Non-pigmented ciliary epithelial cell (primary cell): ENCODE results near the gene DNAJC17.
A peak's percentile ranks its signal among the peaks of the same experiment; 100 is the strongest.

Source experiments
- DNase-seq: peaks from one replicate; pipeline ENCODE4 v3.0.0-alpha.2; 2010; ENCODE audit warnings: low read depth

The DNAJC17 gene, protein sequence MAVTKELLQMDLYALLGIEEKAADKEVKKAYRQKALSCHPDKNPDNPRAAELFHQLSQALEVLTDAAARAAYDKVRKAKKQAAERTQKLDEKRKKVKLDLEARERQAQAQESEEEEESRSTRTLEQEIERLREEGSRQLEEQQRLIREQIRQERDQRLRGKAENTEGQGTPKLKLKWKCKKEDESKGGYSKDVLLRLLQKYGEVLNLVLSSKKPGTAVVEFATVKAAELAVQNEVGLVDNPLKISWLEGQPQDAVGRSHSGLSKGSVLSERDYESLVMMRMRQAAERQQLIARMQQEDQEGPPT

GRCh38 chr15:40807028-40807887 is at the start of gene DNAJC17, which contains the start of gene ZFYVE19:
Gene DNAJC17 (minus strand): TSS chr15:40807473. CDS start chr15:40807446, 27 bp downstream.
Gene ZFYVE19 (plus strand): TSS chr15:40807089. CDS start chr15:40807590, 501 bp downstream.
- DNase-seq = peak; percentile 91

- DNase-seq = no peak
Measured at GRCh38 chr15:40856746-40857145, 49.5 kb upstream of the DNAJC17 start.

GRCh38 chr15:40855706-40856234 is 48.5 kb upstream of the DNAJC17 start:
- DNase-seq = no peak

DNA sequence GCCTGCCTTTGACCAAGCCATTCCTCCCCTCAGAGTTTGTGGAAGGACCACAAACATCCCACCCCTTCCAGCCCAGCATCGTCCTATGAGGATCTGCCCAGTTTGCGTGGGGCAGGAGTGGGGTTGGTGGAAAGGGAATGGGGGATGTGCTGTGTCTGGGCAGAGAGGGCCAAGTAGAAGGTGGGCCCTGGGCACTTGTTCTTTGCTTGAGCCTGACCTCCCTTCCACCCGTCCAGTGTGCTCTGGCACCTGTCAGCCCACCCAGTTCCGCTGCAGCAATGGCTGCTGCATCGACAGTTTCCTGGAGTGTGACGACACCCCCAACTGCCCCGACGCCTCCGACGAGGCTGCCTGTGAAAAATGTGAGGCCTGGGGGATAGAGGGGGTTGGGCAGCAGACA is 46.9 kb upstream of the DNAJC17 start:
- no peak for DNase-seq

- DNase-seq = no peak
Measured at GRCh38 chr15:40853241-40853890, 46.1 kb upstream of the DNAJC17 start.

GRCh38 chr15:40852529-40852928 is 45.3 kb upstream of the DNAJC17 start:
- DNase-seq = no peak

- no peak for DNase-seq
Measured at GRCh38 chr15:40850576-40851112, 43.4 kb upstream of the DNAJC17 start.

DNA sequence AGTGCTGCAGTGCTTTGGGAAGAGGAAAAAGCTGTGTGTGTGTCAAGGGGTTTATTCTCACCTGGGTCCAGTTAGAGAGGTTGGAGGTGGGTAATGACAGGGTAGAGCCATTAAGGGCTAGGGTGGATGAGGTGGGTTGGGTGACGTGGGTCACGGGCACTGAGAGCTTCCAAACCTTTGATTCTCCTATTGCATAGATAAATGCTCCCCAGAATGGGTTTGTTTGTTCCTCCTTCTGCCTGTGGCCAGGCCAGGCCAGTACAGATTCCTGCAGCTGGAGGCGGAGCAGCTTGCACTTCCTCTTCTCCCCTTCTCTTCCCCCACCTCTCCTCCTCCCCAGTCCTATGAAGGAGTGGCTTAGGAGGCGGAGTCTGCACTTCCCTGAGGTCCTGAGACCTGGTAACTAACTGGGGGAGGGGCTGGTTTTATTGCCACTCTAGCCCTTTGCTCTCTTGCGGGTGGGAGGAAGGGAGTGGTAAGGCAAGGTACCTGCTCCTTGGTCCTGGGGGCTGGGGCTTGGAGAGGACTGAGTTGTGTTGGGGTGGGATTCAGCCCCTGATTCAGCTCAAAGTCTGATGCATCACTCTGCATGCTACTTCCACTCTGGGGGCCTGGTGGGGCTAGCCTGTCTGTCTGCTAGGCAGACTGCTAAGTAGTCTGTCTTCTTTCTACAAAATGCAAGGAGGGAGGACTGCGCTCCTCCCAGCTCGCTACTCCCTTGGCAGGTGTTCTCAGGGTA is 40.1 kb upstream of the DNAJC17 start:
- no peak for DNase-seq

DNA sequence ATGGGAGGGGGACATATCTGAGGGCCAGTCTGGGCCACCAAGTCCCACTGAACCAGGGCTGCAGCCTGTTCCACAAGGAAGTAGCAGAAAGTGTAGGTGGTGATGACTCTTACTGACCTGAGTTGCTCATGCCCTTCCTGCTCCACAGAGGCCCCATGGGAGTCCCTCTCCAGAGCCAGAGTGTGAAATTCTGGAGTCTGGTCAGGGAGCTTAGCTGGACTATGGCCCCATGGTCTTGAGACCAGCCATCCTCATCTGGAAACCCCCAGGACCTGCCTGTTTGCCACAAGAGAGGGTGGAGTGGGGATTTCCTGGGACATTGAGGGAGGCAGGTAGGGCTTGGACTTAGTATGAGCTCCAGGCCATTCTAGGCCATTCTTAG is 39.6 kb upstream of the DNAJC17 start:
- no peak for DNase-seq

- no peak for DNase-seq
Measured at GRCh38 chr15:40845511-40846284, 38.4 kb upstream of the DNAJC17 start.

DNA sequence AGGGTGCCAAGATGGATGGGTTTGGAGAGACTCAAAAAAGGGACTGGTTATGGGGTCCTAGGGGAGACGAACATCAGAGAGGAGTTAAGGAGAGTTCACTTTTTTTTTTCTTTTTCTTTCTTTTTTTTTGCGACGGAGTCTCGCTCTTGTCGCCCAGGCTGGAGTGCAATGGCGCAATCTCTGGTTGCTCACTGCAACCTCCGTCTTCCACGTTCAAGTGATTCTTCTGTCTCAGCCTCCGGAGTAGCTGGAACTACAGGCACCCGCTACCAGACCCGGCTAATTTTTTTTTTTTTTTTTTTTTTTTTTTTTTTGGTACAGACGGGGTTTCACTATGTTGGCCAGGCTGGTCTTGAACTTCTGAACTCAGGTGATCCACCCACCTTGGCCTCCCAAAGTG is 37.8 kb upstream of the DNAJC17 start:
- DNase-seq = no peak

GRCh38 chr15:40844696-40845030 is 37.4 kb upstream of the DNAJC17 start:
- no peak for DNase-seq

DNA sequence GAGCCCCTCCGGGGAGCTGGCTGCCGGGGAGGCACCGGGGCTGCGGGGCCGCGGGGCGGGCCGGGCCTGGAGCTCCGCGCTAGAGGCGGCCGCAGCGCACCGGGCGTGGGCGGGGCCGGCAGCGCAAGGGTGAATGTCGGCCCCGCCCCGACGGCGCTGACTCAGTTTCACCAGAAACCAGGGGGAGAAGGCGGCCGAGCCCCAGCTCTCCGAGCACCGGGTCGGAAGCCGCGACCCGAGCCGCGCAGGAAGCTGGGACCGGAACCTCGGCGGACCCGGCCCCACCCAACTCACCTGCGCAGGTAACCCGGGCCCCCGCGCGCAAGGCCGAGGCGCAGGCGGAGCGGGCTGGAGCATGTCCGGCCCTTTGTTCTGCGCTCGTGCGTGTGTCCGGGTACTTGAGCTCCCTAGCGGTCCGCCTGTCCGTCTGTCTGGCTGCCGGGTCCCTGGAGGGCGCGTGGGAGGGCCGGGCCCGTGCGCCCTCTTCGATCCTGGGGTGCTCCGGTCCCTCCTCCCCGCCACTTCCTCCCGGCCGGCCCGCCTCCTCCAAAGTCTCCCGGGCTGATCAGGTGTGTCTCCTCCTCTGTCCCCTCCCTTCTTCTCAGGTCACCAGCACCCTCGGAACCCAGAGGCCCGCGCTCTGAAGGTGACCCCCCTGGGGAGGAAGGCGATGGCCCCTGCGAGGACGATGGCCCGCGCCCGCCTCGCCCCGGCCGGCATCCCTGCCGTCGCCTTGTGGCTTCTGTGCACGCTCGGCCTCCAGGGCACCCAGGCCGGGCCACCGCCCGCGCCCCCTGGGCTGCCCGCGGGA is 36.8 kb upstream of the DNAJC17 start, which contains the start of gene SPINT1:
TSS of gene SPINT1 (plus strand) at position 164 of the 811 bp plus-strand sequence. CDS start at position 671, 507 bp downstream.
- no peak for DNase-seq

DNA sequence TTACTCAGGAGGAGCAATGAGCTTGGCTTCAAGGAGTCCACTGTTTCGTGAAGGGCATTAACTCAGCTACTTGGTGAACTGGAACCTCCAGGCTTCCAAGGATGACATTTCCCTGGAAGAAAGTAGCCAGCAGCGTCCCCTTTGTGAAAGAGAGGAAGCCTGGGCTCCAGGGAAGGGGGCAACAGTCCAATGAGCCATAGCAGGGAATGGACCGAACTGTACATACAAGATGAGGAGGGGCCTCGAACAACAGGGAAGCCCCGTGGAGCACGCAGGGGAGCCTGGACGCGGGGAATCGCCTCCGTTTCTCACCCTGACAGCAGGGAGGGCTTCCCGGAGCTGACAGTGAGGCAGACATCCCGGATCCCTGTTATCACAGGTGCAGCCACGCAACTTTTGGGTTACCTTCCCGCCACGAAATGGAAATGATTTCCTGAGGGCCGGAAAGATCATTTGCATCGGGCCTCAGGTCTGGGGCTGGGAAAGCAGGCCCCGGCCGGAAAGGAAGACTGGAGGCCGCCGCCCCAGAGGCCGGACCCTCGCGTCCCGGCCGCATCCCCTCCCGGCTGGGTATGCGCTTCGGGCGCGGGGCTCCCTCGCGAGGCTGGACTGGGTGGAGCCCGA is 36.1 kb upstream of the DNAJC17 start:
- no peak for DNase-seq

GRCh38 chr15:40841741-40842140 is 34.5 kb upstream of the DNAJC17 start:
- DNase-seq = no peak

GRCh38 chr15:40838756-40839155 is 31.5 kb upstream of the DNAJC17 start:
- DNase-seq = no peak

DNA sequence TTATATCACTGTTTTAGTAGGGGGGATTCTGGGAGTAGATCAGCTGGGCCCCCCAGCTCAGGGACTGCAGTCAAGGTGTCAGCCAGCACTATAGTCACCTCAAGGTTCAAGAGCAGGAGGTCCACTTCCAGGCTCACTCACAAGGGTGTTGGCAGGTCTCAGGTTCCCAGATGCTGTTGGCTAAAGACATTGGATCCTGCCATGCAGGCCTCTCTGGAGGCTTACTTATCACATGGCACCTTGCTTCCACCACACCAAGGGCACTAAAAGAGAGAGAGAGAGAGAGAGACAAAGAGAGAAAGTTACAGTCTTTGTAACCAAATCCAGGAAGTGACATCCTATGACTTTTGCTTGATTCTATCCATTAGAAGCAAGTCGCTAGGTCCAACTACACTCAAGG is 28.7 kb upstream of the DNAJC17 start:
- no peak for DNase-seq

DNA sequence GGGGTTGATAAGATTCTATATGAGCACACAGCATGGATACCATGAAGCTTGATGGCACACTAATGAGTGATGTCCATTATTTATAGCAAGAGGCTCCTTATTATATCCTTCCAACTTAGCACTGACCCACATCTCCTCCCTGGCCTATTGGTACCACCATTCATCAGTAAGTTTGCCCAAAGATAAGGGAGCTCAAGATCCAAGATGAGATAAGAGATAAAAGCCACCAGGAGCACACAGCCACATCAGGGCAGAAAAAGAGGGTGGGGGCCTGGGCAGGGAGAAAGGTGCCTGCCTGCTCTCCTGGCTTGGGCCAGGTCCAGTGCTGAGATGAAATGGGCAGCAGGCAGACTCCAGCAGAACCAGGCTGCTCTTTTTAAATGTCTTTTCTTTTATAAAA is 25.6 kb upstream of the DNAJC17 start:
- no peak for DNase-seq

DNA sequence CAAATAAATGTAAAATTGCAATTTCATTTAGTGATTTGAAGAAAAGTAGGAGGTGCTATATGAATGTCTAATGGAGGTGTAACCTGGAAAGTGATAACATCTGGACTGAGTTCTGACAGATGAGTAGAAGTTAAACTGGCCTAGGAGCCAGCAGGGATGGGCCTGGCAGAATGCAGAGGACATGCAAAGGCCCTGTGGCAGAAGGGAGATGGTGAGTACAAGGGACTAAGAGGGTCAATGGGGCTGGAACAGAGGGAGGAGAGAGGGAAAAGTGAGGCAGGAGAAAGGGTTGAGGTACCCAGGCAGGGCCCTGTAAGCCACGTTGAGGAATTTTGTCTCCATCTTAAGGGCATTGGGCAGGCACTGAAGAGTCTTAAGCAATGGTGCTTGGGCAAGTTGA is 24.6 kb upstream of the DNAJC17 start:
- no peak for DNase-seq
